Bone marrow (tissue), 2 donors: ENCODE results near the gene ASIC2.

Experiments
- DNase-seq, 2 donors: peaks; one replicate each; lab custom pipeline; 2025; lab: John Stamatoyannopoulos, UW

The ASIC2 gene

DNA sequence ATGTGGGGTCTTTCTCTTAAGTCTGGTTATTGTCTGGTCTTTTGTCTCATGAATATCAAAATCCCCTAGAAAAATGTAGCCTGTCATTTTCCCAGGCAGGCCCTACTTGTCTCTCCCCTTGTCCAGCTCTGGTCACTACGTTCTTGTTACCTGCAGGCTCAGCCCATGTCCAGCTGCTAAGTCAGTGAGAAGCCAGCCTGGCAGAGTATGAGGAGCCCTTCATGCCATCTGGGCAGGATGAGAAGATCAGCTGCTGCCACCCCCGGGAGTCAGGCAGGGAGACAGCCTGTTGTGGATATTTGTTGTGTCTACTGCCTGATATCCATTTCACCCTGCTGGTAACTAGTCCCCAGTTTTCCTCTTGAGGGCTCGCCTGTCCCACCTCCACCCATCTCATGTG, 88.9 kb downstream of the ASIC2 start:
- no peak for DNase-seq

DNA sequence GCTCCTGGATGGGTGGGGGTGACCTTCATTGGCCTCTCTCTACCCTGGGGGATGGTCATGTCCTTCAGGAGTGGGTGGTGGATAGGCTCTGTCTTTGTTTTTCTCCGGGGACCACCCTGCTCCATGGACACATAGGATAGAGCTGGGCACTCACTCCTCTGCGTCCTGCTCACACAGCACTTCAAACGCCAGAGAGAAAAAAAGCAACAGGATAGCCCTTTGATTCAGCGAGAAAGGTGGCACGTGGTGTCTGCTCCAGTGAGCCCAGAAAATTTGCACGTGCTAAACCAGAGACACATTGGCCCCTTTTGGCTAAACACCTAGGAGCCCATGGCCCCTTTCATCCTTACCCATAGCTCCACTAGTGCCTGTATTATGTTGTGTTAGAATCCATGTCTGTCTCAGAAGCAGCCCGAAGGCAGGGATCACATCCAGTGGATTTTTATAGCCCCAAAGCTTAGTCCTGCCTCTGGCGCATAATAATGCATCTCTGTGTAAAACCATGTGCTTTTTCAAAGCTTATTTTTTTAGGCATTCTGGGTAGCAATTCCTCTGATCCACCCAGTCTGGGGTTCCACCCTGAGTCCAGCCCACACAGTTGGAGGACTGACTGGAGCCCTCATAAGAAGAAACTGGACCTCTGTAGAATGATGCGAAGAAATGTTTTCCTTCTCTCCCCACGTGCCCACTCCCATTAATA, 90.1 kb downstream of the ASIC2 start:
- DNase-seq: no peak

DNA sequence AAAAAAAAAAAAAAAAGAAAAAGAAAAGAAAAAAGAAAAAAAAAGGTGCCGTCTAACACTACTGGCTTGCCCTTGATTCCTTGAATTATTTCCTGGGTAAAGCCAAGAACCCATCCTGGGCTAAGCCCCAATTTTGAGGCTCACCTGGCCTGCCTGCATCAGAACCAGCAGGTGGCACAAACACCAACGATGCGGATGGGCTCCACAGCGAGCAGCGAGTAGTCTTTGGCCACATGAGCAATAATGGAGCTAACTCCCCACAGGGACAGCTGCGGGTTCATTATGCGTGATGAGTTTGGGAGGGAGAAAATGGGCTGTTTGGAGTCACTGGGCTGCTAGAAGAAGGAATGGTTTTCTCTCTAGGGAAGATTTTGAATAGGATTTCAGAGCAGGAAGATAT, 91.1 kb downstream of the ASIC2 start:
- no peak for DNase-seq

DNA sequence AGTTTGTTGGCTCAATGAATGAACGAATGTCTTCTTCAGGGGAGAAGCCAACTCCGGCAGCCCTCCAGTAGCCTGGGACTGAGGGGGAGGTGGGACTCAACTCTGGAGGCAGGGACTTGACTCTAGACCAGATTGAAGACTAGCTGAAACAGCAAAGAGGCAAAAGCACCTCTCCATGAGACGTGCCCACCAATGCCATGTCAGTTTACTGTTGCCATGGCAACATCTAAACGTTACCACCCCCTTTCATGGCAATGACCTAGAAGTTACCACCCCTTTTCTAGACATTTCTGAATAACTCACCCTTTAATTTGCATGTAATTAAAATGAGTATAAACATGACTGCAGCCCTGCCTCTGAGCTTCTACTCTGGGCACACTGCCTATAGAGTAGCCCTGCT, 91.8 kb downstream of the ASIC2 start:
- DNase-seq: no peak

DNA sequence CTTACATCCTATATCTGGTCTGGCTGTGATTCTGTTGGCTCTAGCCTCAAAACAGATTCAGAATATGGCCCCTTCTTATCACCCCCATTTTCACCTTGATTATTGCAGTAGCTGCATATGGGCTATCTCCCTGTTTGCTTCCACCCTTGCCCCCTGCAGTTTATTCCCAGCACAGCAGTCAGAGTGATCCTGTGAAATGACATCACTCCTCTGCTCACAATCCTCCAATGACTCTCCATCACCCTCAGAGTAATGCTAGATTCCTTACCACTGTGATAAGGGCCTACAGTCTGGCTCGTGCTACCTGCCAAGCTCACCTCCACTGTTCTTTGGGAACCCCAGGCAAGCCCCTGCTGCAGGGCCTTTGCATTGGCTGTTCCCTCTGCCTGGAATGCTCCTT, 92.5 kb downstream of the ASIC2 start:
- DNase-seq: no peak

DNA sequence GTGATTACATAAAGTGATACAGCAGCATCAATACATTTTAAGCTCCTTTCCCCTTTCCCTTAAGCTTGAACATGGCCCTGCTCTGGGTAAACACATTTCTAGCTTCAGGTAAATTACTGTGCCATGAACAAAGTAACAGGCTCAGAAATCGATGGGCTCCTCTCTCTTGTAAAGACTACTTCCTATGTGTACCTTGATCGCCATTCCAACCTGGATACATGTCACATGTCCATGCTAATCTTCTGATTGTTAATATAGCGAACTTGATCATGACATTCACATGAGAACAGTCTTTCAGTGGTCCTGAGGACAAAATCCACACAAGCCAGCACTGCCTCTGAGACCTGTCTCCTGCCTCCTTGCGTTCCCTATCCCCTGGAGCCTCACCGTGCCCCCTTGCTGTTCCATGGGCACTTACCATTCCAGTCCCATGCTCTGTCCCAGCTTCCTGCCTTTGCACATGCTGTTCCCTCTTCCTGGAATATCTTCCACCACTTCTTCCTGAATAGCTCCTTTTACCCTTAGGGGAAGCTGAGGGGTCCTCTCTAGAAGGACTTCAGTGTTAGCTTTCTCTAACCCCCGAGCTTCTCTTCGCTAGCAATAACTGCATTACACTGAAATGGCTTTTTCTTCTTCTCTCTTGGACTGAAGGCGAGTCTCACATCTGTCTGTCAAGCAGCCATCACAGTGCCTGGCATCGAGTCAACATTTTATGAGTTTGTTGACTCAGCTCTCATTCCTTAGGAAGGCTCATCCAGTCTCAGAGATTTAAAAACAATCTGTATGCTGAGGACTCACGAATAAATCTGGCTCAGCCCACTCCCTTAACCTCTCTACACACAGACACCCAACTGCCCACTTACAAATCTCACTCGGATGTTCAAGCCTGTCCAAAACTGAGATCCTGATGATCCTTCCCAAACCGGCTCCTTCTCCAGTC, 93.3 kb downstream of the ASIC2 start:
- DNase-seq: no peak

DNA sequence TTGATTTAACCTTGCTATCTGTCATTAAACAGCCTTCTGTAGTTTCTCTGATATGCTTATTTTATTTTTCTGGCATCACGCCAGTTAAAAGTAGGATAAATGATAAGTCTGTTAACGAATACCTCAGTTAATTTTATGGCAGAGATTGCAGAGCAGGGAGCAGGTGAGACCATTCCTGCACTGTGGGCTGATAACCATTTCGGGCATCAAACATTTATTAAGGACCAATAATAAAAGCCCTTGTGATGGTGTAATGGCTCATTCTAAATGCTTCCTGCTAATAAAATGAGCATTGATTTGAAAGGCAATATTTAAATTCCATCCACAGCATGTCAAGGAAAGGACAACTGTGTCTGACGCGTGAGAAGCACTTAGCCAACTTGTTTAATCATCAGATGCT, 94.1 kb downstream of the ASIC2 start:
- DNase-seq: no peak

DNA sequence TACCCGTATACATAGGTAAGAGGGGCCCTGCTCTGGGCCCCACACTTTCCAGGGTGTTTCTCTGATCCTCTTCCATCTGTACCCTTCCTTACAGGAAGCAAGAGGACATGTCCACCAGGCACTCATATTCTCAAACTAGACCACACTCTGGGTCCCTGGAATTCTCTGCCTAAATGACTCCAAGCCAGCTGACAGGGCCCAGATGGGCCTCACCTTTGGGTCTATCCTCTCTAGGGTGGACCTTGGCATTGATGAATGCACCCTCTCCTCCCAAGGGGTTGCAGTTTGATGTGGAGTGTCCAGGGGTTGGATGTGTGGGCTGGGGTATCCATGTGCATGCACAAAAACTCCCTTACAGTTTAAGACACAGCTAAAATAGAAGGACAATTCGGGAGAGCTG, 95.8 kb downstream of the ASIC2 start:
- DNase-seq: no peak

DNA sequence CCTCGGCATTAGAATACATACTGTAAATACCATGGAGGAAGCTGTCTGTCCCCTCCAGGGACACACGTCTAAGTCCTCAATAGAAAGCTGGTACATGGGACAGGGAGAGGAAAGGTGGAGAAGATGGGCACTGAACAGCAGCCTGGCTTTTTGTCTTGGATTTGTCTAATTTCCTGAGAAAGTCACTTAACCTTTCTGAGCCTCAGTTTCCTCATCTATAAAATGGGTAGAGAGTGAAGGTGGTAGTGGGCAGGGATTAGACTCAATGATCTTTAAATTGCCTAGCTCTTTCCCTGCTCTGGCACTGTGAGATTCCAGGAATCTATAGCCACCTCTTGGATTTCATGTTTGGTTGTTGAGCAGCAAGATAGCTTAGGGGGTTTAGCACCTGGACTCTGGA, 96.2 kb downstream of the ASIC2 start:
- DNase-seq: no peak

DNA sequence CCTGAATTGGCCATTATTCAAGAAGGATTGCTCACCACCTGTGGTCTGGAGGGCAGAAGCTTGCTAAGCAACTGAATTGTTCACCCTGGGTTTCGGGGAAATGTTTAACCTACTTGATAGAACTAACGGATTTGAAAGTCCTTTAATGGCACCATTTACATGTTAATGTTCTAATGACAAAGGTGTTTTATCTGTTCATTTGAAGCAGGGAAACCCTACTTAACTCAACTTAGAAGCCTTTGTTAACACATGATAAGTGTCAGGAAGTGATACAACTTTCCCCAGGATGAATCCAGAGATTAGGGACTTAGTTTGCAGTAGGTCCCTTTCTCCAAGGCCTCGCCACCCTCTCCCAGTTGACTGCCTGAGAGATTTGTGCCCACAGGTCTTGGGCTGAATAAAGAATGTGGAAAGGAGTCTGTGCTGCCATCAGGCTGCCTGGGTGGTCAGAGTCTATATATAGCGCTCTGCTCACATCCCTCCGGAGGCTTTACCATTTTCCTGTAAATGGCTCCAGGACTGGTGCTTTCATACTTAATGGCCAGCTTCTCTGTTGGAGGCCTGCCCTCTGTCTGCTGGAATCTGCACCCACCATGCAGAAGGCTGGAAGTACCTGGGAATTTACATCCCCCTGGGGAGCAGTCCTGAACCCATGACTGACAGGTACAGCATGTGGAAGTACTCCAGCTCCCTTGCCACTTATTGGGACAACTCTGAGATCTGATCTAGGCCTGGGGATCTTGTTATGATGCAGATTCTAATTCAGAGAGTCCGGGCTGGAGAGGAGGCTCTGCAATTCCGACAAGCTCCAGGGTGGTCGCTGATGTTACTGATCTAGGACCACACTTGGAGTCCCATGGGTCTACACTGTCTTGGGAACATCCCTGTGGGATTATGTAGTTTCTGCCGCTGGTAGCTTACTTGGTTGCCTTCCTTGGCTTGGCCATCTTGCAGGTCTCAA, 99.9 kb downstream of the ASIC2 start:
- no peak for DNase-seq

DNA sequence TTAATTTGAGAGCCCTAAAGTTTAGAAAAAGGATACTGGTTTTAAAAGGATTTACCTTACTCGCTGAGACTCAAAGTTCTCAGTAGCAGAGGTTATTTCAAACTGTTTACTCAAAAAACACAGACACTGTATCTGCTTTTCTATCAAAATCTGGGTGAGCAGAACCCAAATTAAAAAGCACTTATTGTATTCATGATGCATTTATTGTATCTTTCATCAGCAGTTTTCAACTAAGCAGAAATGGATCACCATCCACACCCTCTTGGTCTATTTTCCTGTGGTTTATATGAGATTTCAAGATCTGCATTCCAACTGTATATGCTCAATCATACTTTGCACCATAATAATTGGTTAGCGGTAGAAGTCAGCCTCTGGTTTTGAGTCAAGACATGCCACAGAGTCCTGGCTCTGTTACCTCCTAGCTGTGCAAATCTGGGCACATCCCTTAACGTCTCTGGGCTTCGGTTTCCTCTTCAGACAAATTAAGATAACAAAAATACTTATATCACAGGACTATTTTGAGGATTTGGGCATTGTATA, 109.5 kb downstream of the ASIC2 start:
- DNase-seq: no peak

DNA sequence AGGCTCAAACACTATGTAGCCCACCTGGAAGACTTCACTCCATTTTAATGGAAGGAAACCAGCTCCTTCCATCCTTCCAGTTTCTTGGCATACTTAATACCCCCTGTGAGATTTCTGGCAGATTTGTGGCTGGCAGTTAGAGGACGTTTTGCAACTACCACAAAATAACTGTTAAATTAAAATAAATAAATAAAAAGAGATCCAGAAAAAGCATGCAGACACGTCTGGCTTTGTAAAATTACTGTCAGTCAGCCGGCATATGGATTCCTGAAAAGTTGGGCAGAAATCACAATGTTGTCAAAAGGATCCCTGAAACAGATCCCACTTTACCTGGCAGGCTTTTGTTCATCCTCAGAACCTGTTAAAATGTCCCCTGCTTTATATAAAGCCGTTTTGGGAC, 113.9 kb downstream of the ASIC2 start:
- DNase-seq: no peak

DNA sequence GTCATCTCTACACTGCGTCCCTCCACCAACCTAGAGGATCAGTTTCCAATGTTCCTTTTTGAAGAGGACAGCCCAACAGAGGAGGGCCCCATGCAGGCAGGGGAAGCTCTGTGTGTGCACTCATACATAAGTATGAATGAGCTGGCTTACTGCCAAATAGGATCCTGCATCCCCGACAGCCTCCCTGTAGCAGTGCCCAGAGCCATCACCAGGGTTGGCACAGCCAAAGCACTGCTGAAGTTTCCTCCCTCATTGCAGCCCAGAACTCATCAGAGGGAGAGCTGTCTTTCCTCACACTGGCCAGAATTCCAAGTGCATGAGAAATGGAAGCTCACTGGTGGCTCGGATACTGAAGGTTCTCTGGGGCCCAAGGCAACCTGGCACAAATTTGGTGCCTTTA, 114.4 kb downstream of the ASIC2 start:
- no peak for DNase-seq

DNA sequence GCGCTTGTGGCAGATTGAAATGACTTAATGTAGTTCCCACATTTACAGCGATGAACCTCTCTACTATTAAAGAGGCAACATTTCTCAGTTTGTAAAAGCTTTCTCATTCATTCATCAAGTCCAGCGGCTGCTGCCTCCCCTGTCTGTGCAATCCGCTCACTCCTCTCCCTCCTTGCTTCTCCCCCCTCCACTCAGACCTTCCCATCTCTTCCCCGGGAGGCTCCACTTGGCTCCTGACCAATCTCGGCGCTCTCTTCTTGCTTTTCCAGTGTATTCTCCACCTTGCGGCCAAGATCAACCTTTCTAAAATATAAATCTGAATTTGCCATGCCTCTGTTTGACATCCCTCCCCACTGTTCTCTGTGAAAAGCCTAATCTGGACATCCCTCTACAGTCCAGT, 117.5 kb downstream of the ASIC2 start:
- DNase-seq: no peak

DNA sequence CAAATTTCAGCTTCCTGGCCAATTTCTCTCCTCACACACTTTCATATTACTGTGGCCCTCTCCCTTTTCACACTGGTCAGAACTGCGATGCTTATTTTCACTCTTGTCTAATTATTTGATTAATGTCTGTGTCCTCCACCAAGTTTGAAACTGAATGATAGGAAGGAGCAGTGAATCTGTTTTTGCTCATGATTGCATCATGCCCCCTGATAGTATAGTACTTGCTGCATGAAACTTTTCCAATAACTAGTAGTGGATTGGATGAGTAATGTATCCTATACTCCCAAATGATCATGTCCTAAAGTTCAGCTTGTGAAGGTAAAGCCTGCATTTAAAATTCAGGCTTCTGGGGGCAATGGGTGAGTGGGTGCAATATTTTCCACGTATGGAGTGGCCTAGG, 121.2 kb downstream of the ASIC2 start:
- DNase-seq: no peak

DNA sequence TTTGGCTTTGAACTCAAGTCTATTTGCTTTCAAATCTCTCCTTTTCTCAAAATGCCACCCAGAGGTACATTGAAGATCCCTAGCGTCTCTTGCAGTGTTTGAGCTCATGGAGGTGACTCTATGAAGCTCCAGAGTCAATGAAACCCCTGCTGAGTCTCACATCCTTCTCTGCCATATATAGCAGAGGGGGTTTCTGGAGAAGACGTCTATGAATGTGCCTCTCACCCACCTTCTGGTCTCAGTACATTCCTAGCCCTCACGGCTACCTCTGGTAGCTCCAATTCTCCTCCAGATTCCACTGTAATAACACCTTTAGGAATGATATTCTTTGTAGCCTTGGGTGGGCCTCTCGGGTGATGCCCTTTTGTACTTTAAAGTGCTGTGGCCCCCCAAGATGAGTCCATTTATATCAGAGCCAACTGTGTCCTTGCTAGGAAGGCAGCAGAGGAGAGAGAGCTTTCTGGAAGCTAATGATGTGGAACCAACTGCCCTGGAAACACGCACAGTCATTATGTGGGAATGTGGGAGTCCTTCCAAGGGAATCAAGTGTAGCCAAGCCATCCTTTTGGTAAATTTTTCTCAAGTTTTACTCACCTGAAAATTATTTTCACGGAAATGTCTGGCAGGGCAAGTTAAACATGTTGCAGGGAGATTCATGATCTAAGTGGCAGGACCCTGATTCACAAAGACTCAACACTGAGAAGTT, 123.4 kb downstream of the ASIC2 start:
- DNase-seq: no peak

DNA sequence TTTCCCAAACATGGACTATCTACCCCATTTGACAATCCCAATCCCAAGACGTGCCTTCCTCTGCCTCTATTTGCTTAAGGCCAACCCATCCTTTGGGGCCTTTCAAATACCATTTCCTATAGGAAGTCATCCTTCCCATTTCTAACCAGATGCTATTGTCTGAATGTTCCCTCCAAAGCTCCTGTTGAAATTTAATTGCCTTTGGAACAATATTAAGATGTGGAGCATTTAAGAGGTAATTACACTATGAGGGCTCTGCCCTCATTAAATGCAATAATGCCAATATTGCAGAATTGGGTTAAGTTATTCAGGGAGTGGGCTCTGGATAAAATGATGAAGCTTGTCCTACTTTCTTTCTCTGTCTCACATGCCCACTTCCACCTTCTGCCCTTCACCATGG, 125.4 kb downstream of the ASIC2 start:
- no peak for DNase-seq

DNA sequence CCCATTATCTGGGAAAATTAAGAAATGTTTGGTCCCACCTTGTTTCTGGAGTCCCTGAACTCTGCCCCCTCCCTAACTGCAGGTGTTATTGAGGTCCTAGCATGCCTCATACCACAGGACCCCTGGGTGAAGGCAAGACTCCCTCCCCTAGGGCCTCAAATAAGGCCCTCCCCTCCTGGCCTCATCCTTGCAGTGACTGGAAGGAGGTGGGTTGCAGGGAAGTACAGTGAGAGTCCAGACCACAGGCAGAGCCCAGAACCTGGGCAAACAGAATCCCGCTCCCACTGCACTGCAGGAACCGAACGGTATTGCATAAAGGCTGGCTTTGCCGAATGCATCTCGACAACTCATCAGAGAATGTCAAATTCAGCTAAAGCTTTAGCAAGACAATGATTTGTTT, 126.6 kb downstream of the ASIC2 start:
- DNase-seq: no peak

DNA sequence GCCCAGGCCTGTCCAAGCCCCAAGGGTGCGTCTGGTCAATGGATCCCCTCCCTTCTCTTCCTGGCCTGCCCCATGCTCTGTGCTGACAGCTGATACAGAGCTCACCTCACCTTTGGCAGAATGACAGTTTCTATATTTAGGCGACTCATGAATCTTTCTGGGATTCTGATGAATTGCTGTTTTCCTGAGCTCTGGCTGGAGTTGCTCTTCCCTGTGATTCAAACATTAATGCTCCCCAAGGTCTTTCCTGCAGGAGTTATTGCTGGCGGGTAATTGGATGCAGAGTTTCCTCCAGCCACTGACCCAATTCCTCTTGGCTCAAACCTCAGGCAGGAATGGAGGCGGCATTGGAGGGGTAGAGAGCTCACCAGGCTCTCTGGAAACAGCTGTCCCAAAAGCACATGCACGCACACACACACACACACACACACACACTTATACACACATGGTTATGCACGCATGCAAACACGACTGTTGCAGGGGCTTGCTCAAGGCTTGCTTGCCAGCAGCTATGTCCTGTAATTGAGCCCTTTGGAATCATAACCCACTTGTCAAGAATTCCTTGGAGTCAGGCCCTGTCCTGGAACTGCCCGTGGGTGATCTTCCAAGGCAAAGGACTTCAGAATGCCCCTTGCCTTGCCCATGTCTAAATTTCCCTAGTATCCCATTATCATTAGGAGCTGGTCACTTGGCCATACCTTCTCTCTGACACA, 128.8 kb downstream of the ASIC2 start:
- no peak for DNase-seq

DNA sequence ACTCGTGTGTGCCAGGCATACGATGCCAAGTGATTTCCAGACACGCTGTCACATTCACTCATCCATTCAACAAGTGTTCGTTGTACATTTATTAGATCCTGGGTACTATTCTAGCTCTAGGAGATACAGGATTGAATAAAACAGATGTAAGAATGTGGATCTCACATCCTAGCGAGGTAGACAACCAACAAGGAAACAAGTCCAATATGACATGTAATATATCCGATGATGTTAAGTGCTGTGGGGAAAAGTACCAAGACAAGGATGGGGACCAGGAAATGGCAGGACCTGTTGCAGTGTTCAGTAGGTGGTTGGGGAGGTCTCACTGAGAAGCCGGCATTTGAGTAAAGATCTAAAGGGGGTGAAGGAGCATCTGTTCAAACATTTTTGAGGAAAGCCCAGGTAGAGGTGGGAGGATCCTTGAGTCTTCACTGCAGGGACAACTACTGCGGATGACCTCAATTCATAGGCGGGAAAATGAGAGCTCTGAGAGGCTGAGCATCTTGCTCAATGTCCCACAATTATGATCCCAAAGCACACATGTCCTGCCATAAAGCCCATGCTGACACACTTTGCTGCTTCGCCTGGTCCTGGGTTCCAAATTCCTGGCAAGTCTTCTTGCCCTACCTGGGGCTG, 129.4 kb downstream of the ASIC2 start:
- no peak for DNase-seq
